Peyer's patch (tissue), 4 donors: ENCODE measurements around the gene GKN1.

Experiments
- CTCF ChIP-seq, 6 experiments: fragments of 450-650 bp in 4 of 6; fragments of 200-600 bp in 2 of 6; sonication (generic) in 1 of 6; IDR thresholded peaks; one replicate each; pipeline ENCODE4 v1.5.1; 2017 to 2019; ENCODE audit warnings: antibody characterized with exemption in 6 of 6, mild to moderate bottlenecking in 3 of 6, moderate library complexity in 1 of 6
- POLR2A ChIP-seq, 2 donors: fragments of 450-650 bp; IDR thresholded peaks; one replicate each; pipeline ENCODE4 v1.5.1; 2017; ENCODE audit warnings: antibody characterized with exemption in 2 of 2, mild to moderate bottlenecking in 2 of 2, moderate library complexity in 2 of 2

- no peak for TF ChIP-seq CTCF (IDR thresholded peaks at IDR 0.05)
- TF ChIP-seq POLR2A (IDR thresholded peaks at IDR 0.05) = no peak
Observed at GRCh38 chr2:69003731-69004130, 29.3 kb downstream of the GKN1 start.
